HG03354 (cell line): Measurements from ENCODE around the gene ANGPTL8.

Source experiments
- ATAC-seq: cut with Tn5 transposase; IDR thresholded peaks from one replicate; pipeline ENCODE4 v1.9.1; 2021; ENCODE audit warnings: mild to moderate bottlenecking; ENCODE audit not compliant: unreplicated experiment, poor library complexity, severe bottlenecking

ANGPTL8 gene

DNA sequence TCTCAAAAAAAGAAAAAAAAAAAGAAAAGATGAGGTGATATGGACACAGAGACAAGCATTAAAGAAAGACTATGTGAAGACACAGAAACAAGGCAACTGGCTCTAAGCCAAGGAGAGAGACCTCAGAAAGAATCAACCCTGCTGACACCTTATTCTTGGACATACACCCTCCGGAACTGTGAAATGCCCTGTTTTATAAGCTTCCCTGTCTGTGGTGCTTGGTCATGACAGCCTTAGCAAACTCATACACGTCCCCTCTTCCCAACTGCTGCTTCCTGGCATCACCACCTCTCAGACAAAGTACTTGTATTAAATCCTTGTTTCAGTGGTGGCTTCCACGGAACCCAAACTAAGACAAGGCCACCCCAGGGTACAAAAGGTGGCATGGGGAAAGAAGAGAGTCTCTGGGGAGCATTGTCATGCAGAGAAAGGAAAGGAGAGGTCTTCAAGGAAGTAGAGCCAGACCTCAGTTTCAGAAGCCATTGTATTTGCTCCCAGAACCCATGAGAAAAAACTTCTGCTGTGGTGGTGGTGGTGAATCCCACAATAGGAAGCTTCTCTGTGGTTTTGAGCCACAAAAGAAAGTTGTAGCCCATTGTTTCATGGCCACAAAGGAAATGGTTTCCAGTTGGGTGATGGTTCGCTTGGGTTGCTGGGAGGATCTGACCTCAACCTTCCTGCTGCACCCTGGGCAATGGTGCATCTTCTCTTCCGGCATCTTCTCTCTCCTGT, 40.3 kb downstream of the ANGPTL8 start:
- ATAC-seq, result no peak

DNA sequence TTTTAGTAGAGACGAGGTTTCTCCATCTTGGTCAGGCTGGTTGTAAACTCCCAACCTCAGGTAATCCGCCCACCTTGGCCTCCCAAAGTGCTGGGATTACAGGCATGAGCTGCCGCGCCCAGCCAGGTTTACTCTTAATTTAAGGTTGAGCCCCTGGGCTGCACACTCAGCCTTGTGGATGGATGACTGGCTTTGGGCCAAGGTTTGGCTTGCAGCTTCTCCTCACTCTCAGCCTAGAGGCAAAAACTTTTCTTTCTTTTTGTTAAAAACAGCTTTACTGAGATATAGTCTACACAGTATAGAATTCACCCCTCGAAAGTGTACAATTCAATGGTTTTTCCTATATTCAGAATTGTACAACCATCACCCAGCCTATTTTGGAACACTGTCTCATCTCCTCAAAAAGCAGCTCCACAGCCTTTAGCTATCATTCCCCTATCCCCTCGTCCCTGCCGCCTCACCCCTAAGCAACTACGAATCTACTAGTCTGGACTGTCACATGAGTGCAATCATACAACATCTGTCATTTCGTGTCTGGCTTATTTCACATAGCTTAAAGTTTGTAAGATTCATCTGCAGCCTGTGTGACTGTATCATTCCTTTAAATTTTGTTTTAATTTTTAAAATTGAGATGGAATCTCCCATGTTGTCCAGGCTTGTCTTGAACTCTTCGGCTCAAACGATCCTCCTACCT, 42.1 kb downstream of the ANGPTL8 start:
- no peak for ATAC-seq

DNA sequence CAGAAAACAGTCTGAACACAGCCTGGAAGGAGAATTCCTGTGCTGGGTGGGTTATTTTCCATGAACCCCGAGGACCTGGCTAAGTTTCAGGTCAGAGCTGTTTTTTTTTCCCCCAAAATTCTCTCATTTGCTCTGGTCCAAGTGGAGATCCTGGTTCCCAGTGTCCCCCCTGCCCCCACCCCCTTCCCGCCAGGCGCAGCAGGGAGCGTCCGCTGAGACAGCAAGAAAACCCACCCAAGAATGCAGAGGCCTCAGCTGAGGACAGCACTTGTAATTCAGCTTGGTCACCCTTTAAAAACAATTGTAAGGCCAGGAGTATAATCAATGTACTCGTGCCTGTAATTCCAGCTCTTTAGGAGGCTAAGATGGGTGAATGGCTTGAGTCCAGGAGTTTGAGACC, 45.1 kb downstream of the ANGPTL8 start:
- ATAC-seq, result no peak

DNA sequence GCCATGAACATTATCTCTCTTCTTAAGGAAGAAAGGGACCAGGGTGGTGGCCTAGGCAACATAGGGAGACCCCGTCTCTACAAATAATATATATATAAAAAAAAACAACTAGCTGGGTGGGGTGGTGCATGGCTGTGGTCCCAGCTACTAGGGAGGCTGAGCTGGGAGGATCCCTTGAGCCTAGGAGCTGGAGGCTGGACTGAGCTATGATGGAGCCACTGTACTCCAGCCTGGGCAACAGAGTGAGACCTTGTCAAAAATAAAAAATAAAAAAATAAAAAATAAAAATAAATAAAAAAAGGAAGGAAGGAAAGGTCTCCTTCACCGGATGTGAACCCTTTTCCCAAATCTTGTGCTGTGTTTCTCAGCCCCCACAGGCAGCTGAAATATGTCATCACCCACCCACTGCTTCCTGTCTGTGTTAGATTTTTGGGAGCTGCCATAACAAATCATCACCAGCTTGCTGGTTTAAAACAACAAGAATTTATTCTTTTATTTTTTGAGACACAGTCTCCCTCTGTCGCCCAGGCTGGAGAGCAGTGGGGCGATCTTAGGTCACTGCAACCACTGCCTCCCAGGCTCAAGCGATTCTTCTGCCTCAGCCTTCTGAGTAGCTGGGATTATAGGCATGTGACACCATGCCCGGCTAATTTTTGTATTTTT, 47.0 kb downstream of the ANGPTL8 start:
- ATAC-seq, result no peak

DNA sequence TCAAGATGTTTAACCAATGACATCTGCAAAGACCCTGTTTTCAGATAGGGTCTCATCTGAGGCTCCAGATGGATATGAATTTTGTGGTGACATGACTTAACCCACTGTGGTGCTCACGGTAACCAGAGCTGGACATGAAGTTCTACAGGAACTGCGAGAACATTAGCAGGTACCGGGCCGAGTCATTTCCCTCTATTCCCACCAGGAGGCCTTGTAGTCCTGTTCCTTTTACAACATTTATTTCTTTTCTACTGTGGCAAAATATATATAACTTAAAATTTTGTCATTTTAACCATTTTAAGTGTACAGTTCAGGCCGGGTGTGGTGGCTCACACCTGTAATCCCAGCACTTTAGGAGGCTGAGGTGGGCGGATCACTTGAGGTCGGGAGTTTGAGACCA, 48.9 kb downstream of the ANGPTL8 start:
- ATAC-seq, result no peak

DNA sequence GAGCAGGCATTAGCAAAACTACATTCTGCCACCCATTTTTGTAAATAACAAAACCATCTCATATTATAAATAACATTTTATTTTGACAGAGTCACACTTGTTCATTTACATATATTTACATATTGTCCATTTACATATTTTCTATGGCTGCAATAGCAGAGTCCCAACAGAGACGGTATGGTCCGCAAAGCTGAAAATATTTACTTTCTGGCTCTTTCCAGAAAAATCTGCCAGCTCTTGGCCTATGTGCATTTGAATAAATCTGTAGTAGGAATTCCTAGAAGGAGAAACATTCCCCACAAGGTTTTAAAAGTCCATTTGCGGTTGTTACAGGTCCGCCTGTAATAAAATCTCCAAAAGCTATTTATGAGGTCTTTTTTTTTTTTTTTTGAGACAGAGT, 50.8 kb downstream of the ANGPTL8 start:
- no peak for ATAC-seq

DNA sequence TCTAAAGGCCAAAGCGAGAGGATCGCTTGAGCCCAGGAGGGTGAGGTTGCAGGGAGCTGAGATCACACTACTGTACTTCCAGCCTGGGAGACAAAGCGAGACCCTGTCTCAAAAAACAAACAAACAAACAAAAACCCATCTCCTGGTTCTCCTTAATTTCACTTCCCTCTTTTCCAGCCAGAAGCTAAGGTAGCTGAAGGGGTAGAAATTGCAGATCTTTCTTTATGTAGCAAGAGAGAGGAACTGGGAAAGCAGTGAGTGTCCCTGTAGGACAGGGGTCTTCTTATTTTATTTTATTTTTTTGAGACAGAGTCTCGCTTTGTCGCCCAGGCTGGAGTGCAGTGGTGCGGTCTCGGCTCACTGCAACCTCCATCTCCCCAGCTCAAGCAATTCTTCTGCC, 52.0 kb downstream of the ANGPTL8 start:
- ATAC-seq, result no peak
